Measurements from ENCODE around the gene SCN2A. TPM values are rescaled to one million over a fixed set of nuclear protein-coding genes. Genes with fewer than 3 reads are reported as not detected.

Gene SCN2A
- total RNA-seq, 1 experiment from 2014 or later = 0.24 TPM

DNA sequence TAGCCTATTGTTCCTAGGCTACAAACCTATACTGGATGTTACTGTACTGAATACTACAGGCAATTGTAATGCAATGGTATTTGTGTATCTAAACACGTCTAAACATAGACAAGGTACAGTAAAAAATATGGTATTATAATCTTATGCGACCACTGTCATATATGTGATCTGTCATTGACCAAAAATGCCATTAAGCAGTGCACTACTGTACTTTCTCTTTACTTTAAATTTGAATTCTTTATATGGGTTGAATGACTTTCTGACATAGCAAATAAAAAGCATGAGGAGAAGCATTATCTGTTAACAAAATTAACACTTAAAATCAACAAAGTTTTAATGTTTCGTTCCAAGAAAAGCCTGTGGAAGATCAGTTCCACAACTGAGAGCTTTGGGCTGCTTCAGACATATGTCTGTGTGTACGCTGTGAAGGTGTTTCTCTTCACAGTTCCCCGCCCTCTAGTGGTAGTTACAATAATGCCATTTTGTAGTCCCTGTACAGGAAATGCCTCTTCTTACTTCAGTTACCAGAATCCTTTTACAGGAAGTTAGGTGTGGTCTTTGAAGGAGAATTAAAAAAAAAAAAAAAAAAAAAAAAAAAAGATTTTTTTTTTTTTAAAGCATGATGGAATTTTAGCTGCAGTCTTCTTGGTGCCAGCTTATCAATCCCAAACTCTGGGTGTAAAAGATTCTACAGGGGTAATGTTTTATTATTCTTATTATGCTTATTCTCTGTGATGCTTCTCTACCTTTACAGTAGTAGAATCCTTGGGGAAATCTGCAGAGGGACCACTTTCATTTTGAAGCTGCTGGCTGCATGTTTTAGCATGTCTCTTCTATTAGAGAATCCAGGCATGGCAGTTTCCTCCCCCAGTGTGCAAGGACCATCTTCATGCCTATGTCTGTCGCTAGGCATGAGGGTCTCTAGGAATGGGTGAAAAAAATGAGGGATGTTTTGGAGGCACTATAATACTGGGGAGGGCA, 54.5 kb downstream of the SCN2A start:
- H2AFZ ChIP-seq (ENCODE audit: low read length) = peak overlapping the region; percentile 41
- no peak overlapping the region for H3K18ac ChIP-seq (ENCODE audit: insufficient read length, low read depth, low read length)
- no peak overlapping the region for H2BK5ac ChIP-seq (ENCODE audit: insufficient read length, low read length)
- H3K4me1 ChIP-seq (ENCODE audit: insufficient read depth, low read length) = no peaks in the 10 kb centered on the region
- no peak overlapping the region for H2AK5ac ChIP-seq (ENCODE audit: insufficient read length, low read length)
- TF ChIP-seq, protein P1, sequence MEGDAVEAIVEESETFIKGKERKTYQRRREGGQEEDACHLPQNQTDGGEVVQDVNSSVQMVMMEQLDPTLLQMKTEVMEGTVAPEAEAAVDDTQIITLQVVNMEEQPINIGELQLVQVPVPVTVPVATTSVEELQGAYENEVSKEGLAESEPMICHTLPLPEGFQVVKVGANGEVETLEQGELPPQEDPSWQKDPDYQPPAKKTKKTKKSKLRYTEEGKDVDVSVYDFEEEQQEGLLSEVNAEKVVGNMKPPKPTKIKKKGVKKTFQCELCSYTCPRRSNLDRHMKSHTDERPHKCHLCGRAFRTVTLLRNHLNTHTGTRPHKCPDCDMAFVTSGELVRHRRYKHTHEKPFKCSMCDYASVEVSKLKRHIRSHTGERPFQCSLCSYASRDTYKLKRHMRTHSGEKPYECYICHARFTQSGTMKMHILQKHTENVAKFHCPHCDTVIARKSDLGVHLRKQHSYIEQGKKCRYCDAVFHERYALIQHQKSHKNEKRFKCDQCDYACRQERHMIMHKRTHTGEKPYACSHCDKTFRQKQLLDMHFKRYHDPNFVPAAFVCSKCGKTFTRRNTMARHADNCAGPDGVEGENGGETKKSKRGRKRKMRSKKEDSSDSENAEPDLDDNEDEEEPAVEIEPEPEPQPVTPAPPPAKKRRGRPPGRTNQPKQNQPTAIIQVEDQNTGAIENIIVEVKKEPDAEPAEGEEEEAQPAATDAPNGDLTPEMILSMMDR (conservative IDR thresholded peaks at IDR 0.05) = peak; percentile 80
- H3K9me3 ChIP-seq (ENCODE audit: control insufficient read depth, low read depth, low read length) = no peaks in the 10 kb centered on the region
- H3K4me2 ChIP-seq (ENCODE audit: insufficient read depth, insufficient read length, low read length) = peak overlapping the region; percentile 15
- no peak overlapping the region for H3K4ac ChIP-seq (ENCODE audit: low read depth, low read length)
- H2BK120ac ChIP-seq (ENCODE audit: low read depth, low read length, poor library complexity, severe bottlenecking) = no peak overlapping the region
- Mint-ChIP-seq H3K9me3 (no peaks in the 10 kb centered on the region; a peak in 1 of 5 replicates), H3K36me3 (ENCODE audit: insufficient read depth in 1 of 3, low read depth in 3 of 3) (no peaks in the 10 kb centered on the region), H3K27me3 (ENCODE audit: low read depth) (no peaks in the 10 kb centered on the region), H3K4me3 (peak overlapping the region; percentile 42 to 76), H3K27ac (peak overlapping the region in 1 of 3 experiments; percentile 93; a peak in 2 of 7 replicates), H3K4me1 (peaks cover 5 to 8% of the 10 kb centered on the region in 2 experiments)
- no peak overlapping the region for H4K91ac ChIP-seq (ENCODE audit: insufficient read length, low read depth, low read length)
- no peak overlapping the region for H4K5ac ChIP-seq (ENCODE audit: insufficient read length, low read depth, low read length)
- H3K56ac ChIP-seq (ENCODE audit: insufficient read length, low read depth, low read length) = no peak overlapping the region
- H4K8ac ChIP-seq (replicated peaks; ENCODE audit: insufficient read length, low read depth, low read length) = no peak overlapping the region
- no peak overlapping the region for H3K27ac ChIP-seq (ENCODE audit: insufficient read length, low read depth, low read length)
- H3K23ac ChIP-seq (ENCODE audit: insufficient read length, low read depth, low read length) = no peak overlapping the region
- no peak overlapping the region for H3K14ac ChIP-seq (ENCODE audit: insufficient read depth, low read length)
- peak; percentile 52 for DNase-seq
- H3K79me2 ChIP-seq (ENCODE audit: insufficient read depth, low read length) = no peaks in the 10 kb centered on the region
- WGBS (ENCODE audit: extremely low coverage, insufficient read length, low lambda C conversion rate) = no CpG with 5 or more reads among the region's 6 CpGs
- H3K79me1 ChIP-seq (ENCODE audit: insufficient read depth, low read depth, low read length, poor library complexity, severe bottlenecking) = no peaks in the 10 kb centered on the region
- no peak overlapping the region for H2BK15ac ChIP-seq (ENCODE audit: low read depth, low read length)
- no peak overlapping the region for H2BK12ac ChIP-seq (ENCODE audit: insufficient read length, low read depth, low read length)
- H3K27me3 ChIP-seq (ENCODE audit: insufficient read depth, low read length) = no peaks in the 10 kb centered on the region
- no peak overlapping the region for H2BK20ac ChIP-seq (ENCODE audit: low read depth, low read length, poor library complexity, severe bottlenecking)
- no peak overlapping the region for H3T11ph ChIP-seq (ENCODE audit: low read length)
- H3K9ac ChIP-seq (ENCODE audit: extremely low read depth, insufficient read length, low read length) = no peak overlapping the region
- no peaks in the 10 kb centered on the region for H3K23me2 ChIP-seq (ENCODE audit: insufficient read length, low read depth, low read length, poor library complexity, severe bottlenecking)
- H4K20me1 ChIP-seq (ENCODE audit: control insufficient read depth, insufficient read depth, insufficient read length) = no peaks in the 10 kb centered on the region

Measured in H9 (cell line).